GM18508 (cell line): ENCODE data around the gene MAP2K4.
"Not testable (repeated sequence)": the region's sequence is repeated elsewhere in the genome, so short reads cannot be mapped to it uniquely, and the experiment has no call there.

Experiments
- ATAC-seq: cut with Tn5 transposase; IDR thresholded peaks from one replicate; pipeline ENCODE4 v1.9.1; 2021; ENCODE audit warnings: moderate number of reproducible peaks; ENCODE audit not compliant: insufficient read depth, unreplicated experiment

MAP2K4 gene

GRCh38 chr17:12134587-12134986 is 113.9 kb downstream of the MAP2K4 start:
- ATAC-seq: no peak

- no peak for ATAC-seq
These were observed 115.6 kb downstream of the MAP2K4 start for GRCh38 chr17:12136243-12136642.

- no peak for ATAC-seq
These were observed 116.0 kb downstream of the MAP2K4 start for GRCh38 chr17:12136646-12137045.

DNA sequence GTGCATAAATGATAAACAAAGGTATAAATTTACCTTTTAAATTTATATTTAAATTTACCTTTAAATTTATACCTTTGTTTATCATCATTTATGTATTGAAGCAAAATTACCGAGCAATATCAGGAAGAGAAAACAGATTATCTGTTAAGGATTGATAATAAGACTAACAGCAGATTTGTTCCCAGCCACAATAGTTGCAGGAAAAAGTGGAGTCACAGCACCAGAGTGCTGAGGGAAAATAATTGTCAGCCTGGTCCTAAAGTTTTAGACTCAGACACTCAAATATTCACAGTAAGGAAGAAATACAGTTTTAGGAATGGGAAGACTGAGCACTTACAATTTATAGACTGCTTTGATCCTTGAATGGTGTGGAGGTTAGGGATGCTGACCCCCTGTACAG is 117.2 kb downstream of the MAP2K4 start:
- ATAC-seq: no peak

DNA sequence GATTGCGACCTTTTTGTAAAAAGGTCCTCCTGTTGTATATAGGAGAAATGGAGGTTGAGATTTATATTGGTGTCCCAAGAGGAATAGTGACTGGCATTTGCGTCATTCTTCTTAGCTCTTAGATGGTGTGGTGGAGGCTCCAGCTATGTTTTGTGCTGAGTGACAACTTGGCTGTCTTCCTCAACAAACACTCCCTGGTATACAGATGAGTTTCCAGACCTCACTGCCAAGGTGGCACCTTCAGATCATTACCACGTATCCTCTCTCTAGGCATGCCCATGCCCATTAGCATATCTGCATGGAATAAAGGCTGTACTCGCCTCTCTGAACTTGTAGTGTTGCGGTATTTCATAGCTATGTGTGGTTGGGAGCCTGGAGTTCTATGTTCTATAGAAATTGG is 120.0 kb downstream of the MAP2K4 start:
- ATAC-seq: no peak

GRCh38 chr17:12162187-12162586 is 141.5 kb downstream of the MAP2K4 start:
- not testable (repeated sequence) for ATAC-seq

- ATAC-seq: no peak
These were observed 143.4 kb downstream of the MAP2K4 start for GRCh38 chr17:12164085-12164484.

- no peak for ATAC-seq
These were observed 158.1 kb downstream of the MAP2K4 start for GRCh38 chr17:12178644-12179330.

DNA sequence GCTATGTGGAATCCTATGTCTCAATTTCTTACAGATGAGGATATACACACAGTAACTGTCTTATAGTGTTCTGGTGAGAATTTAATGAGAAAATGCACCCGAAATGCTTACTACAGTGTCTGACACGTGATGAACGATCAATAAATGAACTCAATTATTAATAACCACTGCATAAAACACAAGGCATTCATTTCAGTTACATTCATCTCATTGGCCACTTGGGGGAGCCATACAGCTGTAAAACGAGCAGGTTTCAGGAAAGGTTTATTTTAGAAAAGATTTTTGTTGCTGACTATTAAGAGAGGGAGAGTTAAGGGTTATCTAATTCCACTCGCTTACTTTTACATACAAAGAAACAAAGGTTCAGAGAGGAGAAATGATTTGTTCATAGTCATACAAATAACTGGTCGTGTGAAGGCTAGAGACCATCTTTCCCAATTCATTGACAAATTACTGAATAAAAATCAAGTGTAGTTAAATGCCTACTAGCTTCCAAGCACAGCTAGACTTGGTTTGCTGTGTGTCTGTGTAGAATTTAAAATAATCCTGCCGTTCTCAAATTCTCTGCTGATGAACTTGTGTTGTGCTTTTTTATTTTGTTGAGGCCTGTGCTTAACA is 160.1 kb downstream of the MAP2K4 start:
- ATAC-seq: no peak

DNA sequence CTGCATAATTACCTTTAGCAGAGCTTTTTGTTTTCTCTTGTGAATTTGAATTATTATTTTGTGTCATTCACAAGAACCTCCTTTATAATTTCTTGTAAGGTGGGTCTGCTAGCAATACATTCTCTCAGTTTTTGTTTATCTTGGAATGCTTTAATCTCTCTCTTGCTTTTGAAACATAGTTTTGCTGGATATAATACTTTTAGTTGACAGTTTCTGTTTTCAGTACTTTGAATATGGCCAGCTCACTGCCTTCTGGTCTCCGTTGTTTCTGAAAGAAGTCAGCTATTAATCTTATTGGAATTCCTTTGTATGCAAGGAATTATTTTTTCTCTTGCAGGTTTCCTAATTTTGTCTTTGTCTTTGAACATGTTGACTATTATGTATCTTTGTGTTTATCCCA is 167.0 kb downstream of the MAP2K4 start:
- no peak for ATAC-seq

DNA sequence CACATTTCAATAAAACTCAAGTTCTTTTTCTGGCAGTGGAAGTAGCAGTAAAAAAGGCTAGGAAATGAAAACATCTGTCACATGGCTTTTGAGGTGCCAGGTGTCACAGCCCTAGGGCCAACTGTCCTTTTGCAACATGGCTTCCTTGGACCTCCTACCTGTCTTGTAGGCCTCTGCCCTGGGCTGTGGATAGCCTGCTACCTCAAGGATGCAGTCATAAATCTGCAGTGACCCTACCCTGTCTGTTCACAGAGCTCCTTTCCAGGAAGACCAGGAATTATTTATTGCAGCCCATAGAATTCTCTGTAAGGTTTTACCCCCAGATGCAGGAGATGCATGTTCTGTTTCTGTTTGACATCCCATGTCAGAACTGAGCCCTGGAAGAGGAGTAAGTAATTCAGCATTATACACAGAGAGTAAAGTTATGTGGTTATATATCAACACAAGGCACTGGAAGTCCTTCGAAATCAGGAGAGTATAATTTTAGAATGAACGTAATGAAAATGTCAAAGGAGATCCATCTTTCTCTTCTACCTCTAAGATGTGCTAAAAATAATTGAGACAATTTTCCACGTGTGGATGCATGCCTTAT is 172.6 kb downstream of the MAP2K4 start:
- ATAC-seq: no peak
